ENCODE results near the gene PLK3.

- TF ChIP-seq CTCF (conservative IDR thresholded peaks at IDR 0.05) (no peak), ZFX (IDR thresholded peaks at IDR 0.05) (no peak)
These were observed 17.1 kb downstream of the PLK3 start for GRCh38 chr1:44817307-44817706.
